Activated T-cell treated with anti-CD3 and anti-CD28 coated beads, Interleukin-2, amount 50 U/mL, for 48 hours (primary cell): ENCODE results near the gene BRAP.
"Not testable (repeated sequence)": the region's sequence is repeated elsewhere in the genome, so short reads cannot be mapped to it uniquely, and the experiment has no call there.

Source experiments
- DNase-seq, 2 experiments: peaks; one replicate each; pipeline ENCODE4 v3.0.0-alpha.2; 2020

BRAP gene

GRCh38 chr12:111672822-111673381, 12.9 kb downstream of the BRAP start:
- no peak for DNase-seq

- DNase-seq = no peak
Measured at GRCh38 chr12:111664961-111665865, 20.5 kb downstream of the BRAP start.

GRCh38 chr12:111664499-111664898, 21.3 kb downstream of the BRAP start:
- no peak for DNase-seq

- DNase-seq = no peak
Measured at GRCh38 chr12:111656016-111656415, 29.7 kb downstream of the BRAP start.

GRCh38 chr12:111655356-111655755, 30.4 kb downstream of the BRAP start:
- DNase-seq = no peak

- no peak for DNase-seq
Measured at GRCh38 chr12:111653596-111653995, 32.2 kb downstream of the BRAP start.

- DNase-seq = not testable (repeated sequence)
Measured at GRCh38 chr12:111652530-111652929, 33.2 kb downstream of the BRAP start.

- no peak for DNase-seq
Measured at GRCh38 chr12:111650912-111651311, 34.8 kb downstream of the BRAP start.

GRCh38 chr12:111645433-111645832, 40.3 kb downstream of the BRAP start:
- DNase-seq = no peak

GRCh38 chr12:111643427-111643826, 42.3 kb downstream of the BRAP start:
- DNase-seq = no peak

GRCh38 chr12:111642681-111643426, 42.9 kb downstream of the BRAP start:
- DNase-seq = no peak

GRCh38 chr12:111640506-111640905, 45.2 kb downstream of the BRAP start:
- no peak for DNase-seq

GRCh38 chr12:111638556-111638955, 47.2 kb downstream of the BRAP start:
- DNase-seq = no peak

GRCh38 chr12:111636209-111636945, 49.4 kb downstream of the BRAP start:
- DNase-seq = no peak

GRCh38 chr12:111635524-111635923, 50.2 kb downstream of the BRAP start:
- no peak for DNase-seq

GRCh38 chr12:111628505-111629260, 57.1 kb downstream of the BRAP start:
- DNase-seq = no peak

- DNase-seq = no peak
Measured at GRCh38 chr12:111626230-111626629, 59.5 kb downstream of the BRAP start.

GRCh38 chr12:111624540-111624939, 61.2 kb downstream of the BRAP start:
- no peak for DNase-seq

GRCh38 chr12:111617841-111618240, 67.9 kb downstream of the BRAP start:
- not testable (repeated sequence) for DNase-seq

- DNase-seq = no peak
Measured at GRCh38 chr12:111616177-111616623, 69.6 kb downstream of the BRAP start.

- DNase-seq = no peak
Measured at GRCh38 chr12:111607239-111607638, 78.5 kb downstream of the BRAP start.

- no peak for DNase-seq
Measured at GRCh38 chr12:111606767-111607230, 79.0 kb downstream of the BRAP start.
